ENCODE measurements around the gene ANTXR1.

The ANTXR1 gene

DNA sequence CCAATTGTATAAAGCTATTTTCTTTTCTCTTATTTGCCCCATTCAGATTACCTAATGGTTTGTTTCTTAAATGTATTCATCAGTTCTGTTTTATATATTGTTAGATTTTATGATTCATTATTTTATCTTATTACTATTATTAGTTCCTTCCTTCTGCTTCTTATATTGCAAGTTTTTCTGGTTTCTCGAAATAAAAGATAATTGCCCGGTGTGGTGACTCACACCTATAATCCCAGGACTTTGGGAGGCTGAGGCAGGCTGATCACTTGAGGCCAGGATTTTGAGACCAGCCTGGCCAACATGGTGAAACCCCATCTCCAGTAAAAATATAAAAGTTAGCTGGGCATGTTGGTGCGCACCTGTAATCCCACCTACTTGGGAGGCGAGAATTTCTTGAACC is 37.8 kb downstream of the ANTXR1 start:
- no peaks in the 10 kb centered on the region for H3K4me1 ChIP-seq (ENCODE audit: insufficient read depth, low read length, poor library complexity, severe bottlenecking)
- no peak for TF ChIP-seq EZH2phosphoT487 (IDR thresholded peaks at IDR 0.05; ENCODE audit: borderline replicate concordance)
- TF ChIP-seq, protein P1, sequence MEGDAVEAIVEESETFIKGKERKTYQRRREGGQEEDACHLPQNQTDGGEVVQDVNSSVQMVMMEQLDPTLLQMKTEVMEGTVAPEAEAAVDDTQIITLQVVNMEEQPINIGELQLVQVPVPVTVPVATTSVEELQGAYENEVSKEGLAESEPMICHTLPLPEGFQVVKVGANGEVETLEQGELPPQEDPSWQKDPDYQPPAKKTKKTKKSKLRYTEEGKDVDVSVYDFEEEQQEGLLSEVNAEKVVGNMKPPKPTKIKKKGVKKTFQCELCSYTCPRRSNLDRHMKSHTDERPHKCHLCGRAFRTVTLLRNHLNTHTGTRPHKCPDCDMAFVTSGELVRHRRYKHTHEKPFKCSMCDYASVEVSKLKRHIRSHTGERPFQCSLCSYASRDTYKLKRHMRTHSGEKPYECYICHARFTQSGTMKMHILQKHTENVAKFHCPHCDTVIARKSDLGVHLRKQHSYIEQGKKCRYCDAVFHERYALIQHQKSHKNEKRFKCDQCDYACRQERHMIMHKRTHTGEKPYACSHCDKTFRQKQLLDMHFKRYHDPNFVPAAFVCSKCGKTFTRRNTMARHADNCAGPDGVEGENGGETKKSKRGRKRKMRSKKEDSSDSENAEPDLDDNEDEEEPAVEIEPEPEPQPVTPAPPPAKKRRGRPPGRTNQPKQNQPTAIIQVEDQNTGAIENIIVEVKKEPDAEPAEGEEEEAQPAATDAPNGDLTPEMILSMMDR (conservative IDR thresholded peaks at IDR 0.05; ENCODE audit: low read length), result no peak
- no peak overlapping the region for H2AFZ ChIP-seq (ENCODE audit: low read length)
- no peaks in the 10 kb centered on the region for H3F3A ChIP-seq (ENCODE audit: low read depth)
- no peaks in the 10 kb centered on the region for H3K79me2 ChIP-seq (ENCODE audit: insufficient read depth, low read length)
- H3K4me3 ChIP-seq (ENCODE audit: low read length, poor library complexity, severe bottlenecking), result no peak overlapping the region
- H3K9me2 ChIP-seq (replicated peaks; ENCODE audit: low read depth, low read length), result no peaks in the 10 kb centered on the region
- no peaks in the 10 kb centered on the region for H3K27me3 ChIP-seq (ENCODE audit: insufficient read depth, low read length, poor library complexity, severe bottlenecking)
- peaks cover 1% of the 10 kb centered on the region; the same call in 1 of the 2 replicates for H3K36me3 ChIP-seq (ENCODE audit: insufficient read depth, low read length)
- no peaks in the 10 kb centered on the region for H3K9me3 ChIP-seq (ENCODE audit: insufficient read depth, low read depth, low read length)
- no peak overlapping the region for H3K9ac ChIP-seq (ENCODE audit: low read depth, low read length, poor library complexity, severe bottlenecking)
- H3K4me2 ChIP-seq (ENCODE audit: low read depth, low read length, poor library complexity, severe bottlenecking), result no peak overlapping the region
- H4K20me1 ChIP-seq (ENCODE audit: insufficient read depth, low read length, poor library complexity, severe bottlenecking), result no peaks in the 10 kb centered on the region

DNA sequence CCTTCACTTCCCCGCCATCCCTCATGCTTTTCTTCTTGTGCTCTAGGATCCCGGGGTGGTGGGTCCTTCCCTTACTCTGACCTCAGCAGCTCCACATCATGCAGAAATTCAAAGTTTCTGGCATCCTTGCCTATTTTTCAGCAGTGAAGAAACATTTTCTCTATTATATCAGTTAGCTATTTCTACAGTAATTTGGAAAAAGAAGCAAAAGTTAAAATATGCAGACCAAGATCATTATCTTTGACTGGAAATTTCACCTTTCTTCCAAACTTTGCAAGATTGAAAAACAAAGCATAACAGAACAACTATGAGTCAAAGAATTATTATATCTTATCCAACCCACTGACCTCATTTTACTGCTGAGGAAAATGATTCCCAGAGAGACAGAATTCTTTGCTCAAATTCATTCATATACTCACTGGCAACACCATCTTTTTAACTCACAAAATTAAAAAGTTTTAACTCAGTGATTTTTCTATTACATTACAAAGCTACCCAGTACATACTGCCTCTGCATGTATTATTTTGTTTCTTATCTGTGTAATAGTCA is 40.5 kb downstream of the ANTXR1 start:
- Histone ChIP-seq H2AFZ (ENCODE audit: low read length) (no peak overlapping the region), H3K4me2 (ENCODE audit: low read depth, low read length, poor library complexity, severe bottlenecking) (no peak overlapping the region), H3K36me3 (ENCODE audit: insufficient read depth, low read length) (no peaks in the 10 kb centered on the region), H3K4me1 (ENCODE audit: insufficient read depth, low read length, poor library complexity, severe bottlenecking) (no peaks in the 10 kb centered on the region), H4K20me1 (ENCODE audit: insufficient read depth, low read length, poor library complexity, severe bottlenecking) (no peaks in the 10 kb centered on the region), H3F3A (ENCODE audit: low read depth) (no peaks in the 10 kb centered on the region), H3K27me3 (ENCODE audit: insufficient read depth, low read length, poor library complexity, severe bottlenecking) (no peaks in the 10 kb centered on the region), H3K9me3 (ENCODE audit: insufficient read depth, low read depth, low read length) (no peaks in the 10 kb centered on the region), H3K9me2 (replicated peaks; ENCODE audit: low read depth, low read length) (no peaks in the 10 kb centered on the region), H3K9ac (ENCODE audit: low read depth, low read length, poor library complexity, severe bottlenecking) (no peak overlapping the region), H3K4me3 (ENCODE audit: low read length, poor library complexity, severe bottlenecking) (no peak overlapping the region), H3K79me2 (ENCODE audit: insufficient read depth, low read length) (no peaks in the 10 kb centered on the region)
- TF ChIP-seq, protein P1 (conservative IDR thresholded peaks at IDR 0.05; ENCODE audit: low read length), result no peak
- TF ChIP-seq EZH2phosphoT487 (IDR thresholded peaks at IDR 0.05; ENCODE audit: borderline replicate concordance), result no peak

DNA sequence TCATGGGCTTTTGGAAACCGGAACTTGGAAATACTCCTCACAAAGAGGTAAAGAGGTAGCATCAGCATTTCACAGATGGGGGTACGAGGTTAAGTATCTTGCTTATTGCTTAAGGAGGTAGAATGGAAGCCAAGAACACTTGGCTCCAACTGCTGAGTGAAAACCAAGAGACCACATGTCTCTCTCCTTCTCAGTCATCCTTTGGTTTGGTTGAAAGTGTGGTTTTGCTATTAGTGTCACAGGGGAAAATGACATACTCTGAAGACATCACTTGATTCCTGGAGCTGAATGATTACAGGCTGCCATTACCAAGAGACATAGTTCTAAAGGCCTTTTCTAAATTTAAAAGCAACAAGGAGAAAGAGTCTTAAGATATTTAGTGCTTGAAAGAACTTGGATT is 41.5 kb downstream of the ANTXR1 start:
- Histone ChIP-seq H3K36me3 (ENCODE audit: insufficient read depth, low read length) (no peaks in the 10 kb centered on the region), H3K9me3 (ENCODE audit: insufficient read depth, low read depth, low read length) (no peaks in the 10 kb centered on the region), H2AFZ (ENCODE audit: low read length) (no peak overlapping the region), H3K4me2 (ENCODE audit: low read depth, low read length, poor library complexity, severe bottlenecking) (no peak overlapping the region), H3K4me1 (ENCODE audit: insufficient read depth, low read length, poor library complexity, severe bottlenecking) (no peaks in the 10 kb centered on the region), H3K9ac (ENCODE audit: low read depth, low read length, poor library complexity, severe bottlenecking) (no peak overlapping the region), H3K9me2 (replicated peaks; ENCODE audit: low read depth, low read length) (no peaks in the 10 kb centered on the region), H4K20me1 (ENCODE audit: insufficient read depth, low read length, poor library complexity, severe bottlenecking) (no peaks in the 10 kb centered on the region), H3F3A (ENCODE audit: low read depth) (no peaks in the 10 kb centered on the region), H3K27me3 (ENCODE audit: insufficient read depth, low read length, poor library complexity, severe bottlenecking) (no peaks in the 10 kb centered on the region), H3K79me2 (ENCODE audit: insufficient read depth, low read length) (no peaks in the 10 kb centered on the region), H3K4me3 (ENCODE audit: low read length, poor library complexity, severe bottlenecking) (no peak overlapping the region)
- TF ChIP-seq, protein P1 (conservative IDR thresholded peaks at IDR 0.05; ENCODE audit: low read length), result no peak
- no peak for TF ChIP-seq EZH2phosphoT487 (IDR thresholded peaks at IDR 0.05; ENCODE audit: borderline replicate concordance)
